HG03103 (cell line): ENCODE data around the gene RPS6KA2.
A peak's percentile ranks its signal among the peaks of the same experiment; 100 is the strongest.
"Not testable (repeated sequence)": the region's sequence is repeated elsewhere in the genome, so short reads cannot be mapped to it uniquely, and the experiment has no call there.

ENCODE experiments used
- ATAC-seq: cut with Tn5 transposase; IDR thresholded peaks from one replicate; pipeline ENCODE4 v1.9.1; 2021; ENCODE audit warnings: low read depth; ENCODE audit not compliant: unreplicated experiment

The RPS6KA2 gene

GRCh38 chr6:166595949-166596348 lies 31.1 kb downstream of the RPS6KA2 start:
- ATAC-seq: no peak

- ATAC-seq: no peak
Measured at GRCh38 chr6:166595061-166595780, 31.8 kb downstream of the RPS6KA2 start.

- ATAC-seq: no peak
Measured at GRCh38 chr6:166592821-166593220, 34.2 kb downstream of the RPS6KA2 start.

GRCh38 chr6:166591961-166592520 lies 35.0 kb downstream of the RPS6KA2 start:
- ATAC-seq: no peak

- no peak for ATAC-seq
Measured at GRCh38 chr6:166591026-166591425, 36.0 kb downstream of the RPS6KA2 start.

- ATAC-seq: no peak
Measured at GRCh38 chr6:166589786-166590574, 37.1 kb downstream of the RPS6KA2 start.

- ATAC-seq: no peak
Measured at GRCh38 chr6:166589337-166589731, 37.7 kb downstream of the RPS6KA2 start.

GRCh38 chr6:166588691-166589336 lies 38.2 kb downstream of the RPS6KA2 start:
- no peak for ATAC-seq

- ATAC-seq: peak; percentile 78
Measured at GRCh38 chr6:166587631-166588413, 39.2 kb downstream of the RPS6KA2 start.

GRCh38 chr6:166586424-166587156 lies 40.5 kb downstream of the RPS6KA2 start, which contains the start of gene RAMACL:
Gene RAMACL (minus strand): TSS chr6:166586678. CDS start chr6:166586477, 201 bp downstream.
- ATAC-seq: peak; percentile 51

GRCh38 chr6:166584853-166585429 lies 42.1 kb downstream of the RPS6KA2 start:
- no peak for ATAC-seq

GRCh38 chr6:166584155-166584554 lies 42.9 kb downstream of the RPS6KA2 start:
- ATAC-seq: no peak

GRCh38 chr6:166583230-166583965 lies 43.7 kb downstream of the RPS6KA2 start:
- no peak for ATAC-seq

- no peak for ATAC-seq
Measured at GRCh38 chr6:166582258-166582657, 44.8 kb downstream of the RPS6KA2 start.

GRCh38 chr6:166581801-166582200 lies 45.2 kb downstream of the RPS6KA2 start:
- ATAC-seq: not testable (repeated sequence)

- ATAC-seq: no peak
Measured at GRCh38 chr6:166581091-166581511, 46.0 kb downstream of the RPS6KA2 start.

- no peak for ATAC-seq
Measured at GRCh38 chr6:166580076-166581050, 46.7 kb downstream of the RPS6KA2 start.
